GM18873 (cell line): ENCODE measurements around the gene TRA2A.

Source experiments
- ATAC-seq: cut with Tn5 transposase; IDR thresholded peaks from one replicate; pipeline ENCODE4 v1.9.1; 2021; ENCODE audit warnings: mild to moderate bottlenecking, moderate library complexity, moderate number of reproducible peaks; ENCODE audit not compliant: unreplicated experiment, low FRiP score

Gene TRA2A

DNA sequence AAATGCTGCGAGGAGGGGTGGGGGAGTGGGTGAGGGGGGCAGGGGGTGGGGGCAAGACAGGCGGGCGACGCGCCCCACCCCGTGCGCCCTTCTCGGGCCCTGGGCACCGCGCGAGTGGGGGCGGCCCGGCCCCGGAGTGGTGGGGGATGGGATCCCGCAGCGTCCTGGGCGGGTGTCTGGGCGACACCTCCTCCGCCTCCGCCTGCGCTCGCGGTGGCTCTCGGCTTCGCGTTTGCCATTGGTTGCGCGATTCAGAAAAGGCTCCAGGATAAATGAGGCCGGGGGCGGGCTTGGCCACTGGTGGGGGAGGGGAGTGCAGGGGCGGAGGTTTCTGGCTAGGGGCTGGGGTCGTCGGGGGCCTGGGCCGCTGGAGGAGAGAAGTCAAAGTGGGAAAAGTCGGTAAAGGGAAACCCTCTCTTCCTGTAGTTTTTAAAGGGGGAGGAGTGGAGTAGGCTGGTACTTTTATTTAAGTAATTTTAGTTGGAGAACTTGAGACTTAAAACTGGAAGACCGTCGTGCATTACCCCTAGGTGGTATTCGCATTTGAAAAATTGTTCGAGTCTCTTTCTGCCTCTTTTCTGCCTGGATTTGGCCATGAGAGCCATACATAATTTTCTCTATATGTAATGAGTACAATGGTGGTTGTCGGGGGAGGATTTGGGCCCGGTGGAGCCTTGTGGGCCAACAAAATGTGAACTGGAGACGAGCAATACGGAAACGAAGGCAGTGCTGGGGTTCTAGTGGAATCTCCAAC, 60.5 kb downstream of the TRA2A start:
- no peak for ATAC-seq

DNA sequence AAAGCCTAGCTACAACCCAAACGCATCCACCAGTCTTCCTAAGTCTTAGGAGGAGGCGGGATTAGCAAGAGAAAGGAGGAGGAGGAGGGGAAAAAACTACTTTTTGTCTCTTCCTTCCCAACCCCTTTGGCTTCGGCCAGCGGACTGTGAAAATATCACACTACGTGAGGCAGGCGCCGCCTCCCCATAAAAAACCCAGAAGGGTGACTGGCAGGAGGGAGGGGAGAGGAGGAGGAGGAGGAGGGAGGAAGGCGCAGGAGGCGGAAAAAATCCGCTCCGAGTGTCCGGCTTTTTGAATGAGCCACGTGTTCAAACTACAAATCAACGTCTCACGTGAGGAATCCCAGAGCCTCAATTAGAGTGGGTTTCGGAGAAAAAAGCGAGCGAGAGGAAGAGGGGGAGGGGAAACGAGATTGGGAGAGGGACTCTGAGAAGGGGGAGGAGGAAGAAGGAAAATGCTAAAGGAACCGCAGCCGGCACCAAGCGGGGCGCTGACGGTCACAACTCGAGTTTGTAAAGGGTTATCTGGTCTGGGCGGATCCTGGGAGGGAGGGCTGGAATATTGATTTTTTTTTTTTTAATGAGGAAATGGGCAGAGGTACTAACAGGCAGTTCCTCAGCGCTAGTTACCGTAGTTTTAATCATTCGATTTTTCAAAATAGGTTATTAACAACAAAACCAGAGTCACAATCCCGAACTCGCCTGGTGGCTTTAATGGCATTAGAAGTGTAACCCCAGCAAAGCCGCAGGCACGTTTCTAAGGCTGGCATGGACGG, 61.3 kb downstream of the TRA2A start, which contains the start of gene IGF2BP3:
TSS of gene IGF2BP3 (minus strand) at position 162 of the 776 bp plus-strand sequence. CDS start 381 bp downstream, outside the sequence.
- ATAC-seq: no peak

DNA sequence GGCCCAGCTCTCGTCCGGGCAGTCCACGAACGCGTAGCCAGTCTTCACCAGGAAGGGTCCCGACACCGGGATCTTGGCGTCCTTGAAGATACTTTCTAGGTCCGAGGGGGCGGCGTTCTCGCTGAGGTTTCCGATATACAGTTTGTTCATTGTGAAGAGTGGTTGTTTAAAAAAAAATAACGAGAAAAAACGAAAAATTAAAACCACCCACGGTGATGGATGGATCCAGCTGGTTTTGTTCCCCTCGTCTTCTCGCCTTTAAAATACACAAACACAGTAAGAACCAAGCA, 61.9 kb downstream of the TRA2A start:
- ATAC-seq: no peak

- ATAC-seq: no peak
These were observed 62.4 kb downstream of the TRA2A start for GRCh38 chr7:23469150-23469960.

- ATAC-seq: no peak
These were observed 63.1 kb downstream of the TRA2A start for GRCh38 chr7:23468526-23469149.

DNA sequence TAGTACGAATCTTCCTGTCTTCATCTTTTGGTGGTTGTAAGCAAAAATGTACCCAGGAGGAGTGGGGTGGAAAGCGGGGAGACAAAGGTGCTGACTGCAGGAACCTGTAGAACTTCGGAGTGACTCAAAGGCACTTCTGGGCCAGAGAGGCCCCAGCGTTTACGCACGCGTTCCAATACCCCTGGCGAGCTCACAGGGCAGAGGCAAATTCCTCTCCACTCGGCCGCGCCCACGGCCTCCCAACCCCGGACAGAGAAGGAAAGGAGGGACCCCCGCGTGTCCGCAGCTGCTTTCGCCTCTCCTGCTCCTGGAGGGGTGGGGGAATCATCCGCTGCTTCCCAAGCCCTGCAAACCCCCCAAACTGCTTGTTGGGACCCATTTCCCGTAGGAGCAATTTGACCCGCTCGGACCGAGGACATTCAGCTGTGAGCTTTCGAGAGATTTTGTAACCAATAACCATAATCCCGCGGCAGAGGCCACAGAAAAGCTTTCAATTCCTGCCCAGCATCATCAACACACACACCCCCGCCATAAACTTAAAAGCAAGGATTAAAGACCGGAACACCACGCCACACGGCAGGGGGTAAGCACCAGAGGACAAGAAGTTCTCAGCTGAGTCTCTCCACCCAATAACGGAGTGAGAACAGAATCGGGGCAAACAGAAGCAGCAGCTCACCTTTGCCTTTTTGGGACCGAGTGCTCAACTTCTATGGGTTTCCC, 63.8 kb downstream of the TRA2A start:
- ATAC-seq: no peak

- ATAC-seq: no peak
These were observed 64.4 kb downstream of the TRA2A start for GRCh38 chr7:23467291-23467805.

- ATAC-seq: no peak
These were observed 68.9 kb downstream of the TRA2A start for GRCh38 chr7:23462846-23463245.

GRCh38 chr7:23458044-23458443, 73.7 kb downstream of the TRA2A start:
- ATAC-seq: no peak

DNA sequence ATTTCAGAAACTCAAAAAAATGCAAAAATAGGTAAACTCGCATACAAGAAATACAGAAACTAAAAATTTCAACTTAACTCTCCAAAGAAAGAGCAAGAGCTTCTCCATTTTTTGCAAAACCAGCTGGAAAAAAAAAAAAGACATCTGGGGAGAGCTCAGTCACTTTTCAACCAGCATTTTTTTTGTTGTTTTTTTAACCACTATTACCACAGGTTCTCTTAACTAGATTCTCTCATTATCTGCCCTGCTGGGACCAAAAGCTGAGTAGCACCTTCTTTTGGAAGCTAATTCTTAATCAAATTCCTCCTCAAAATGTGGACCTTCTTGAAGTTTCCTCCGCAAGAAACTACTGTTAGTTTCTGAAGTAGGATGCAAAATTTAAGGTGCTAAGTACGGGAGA, 75.7 kb downstream of the TRA2A start:
- ATAC-seq: no peak

GRCh38 chr7:23454881-23455526, 76.8 kb downstream of the TRA2A start:
- ATAC-seq: no peak
